Hepatocyte (in vitro differentiated cells): ENCODE results near the gene AFF2. TPM values are rescaled to one million over a fixed set of nuclear protein-coding genes. Genes with fewer than 3 reads are reported as not detected.

Experiments used
- DNase-seq: peaks from one replicate; pipeline ENCODE4 v3.0.0-alpha.2; 2016; ENCODE audit warnings: low spot score
- H2AFZ ChIP-seq: fragments of 200-600 bp; sonication (generic); 2 replicates; pipeline ENCODE4 v1.6.0; 2016; ENCODE audit warnings: antibody characterized with exemption, mild to moderate bottlenecking
- H3K27ac ChIP-seq: fragments of 200-600 bp; sonication (generic); 2 replicates; pipeline ENCODE4 v1.5.1; 2016; ENCODE audit warnings: mild to moderate bottlenecking
- H3K27me3 ChIP-seq: fragments of 200-600 bp; sonication (generic); 2 replicates; pipeline ENCODE4 v1.6.1; 2016
- H3K36me3 ChIP-seq: fragments of 200-600 bp; sonication (generic); replicated peaks from 2 replicates; pipeline ENCODE4 v1.5.1; 2016; ENCODE audit warnings: low read depth; ENCODE audit not compliant: insufficient read depth
- H3K4me1 ChIP-seq: fragments of 200-600 bp; sonication (generic); 2 replicates; pipeline ENCODE4 v1.5.1; 2016; ENCODE audit warnings: mild to moderate bottlenecking, moderate library complexity; ENCODE audit not compliant: insufficient read depth
- H3K4me2 ChIP-seq: fragments of 200-600 bp; sonication (generic); 2 replicates; pipeline ENCODE4 v1.6.0; 2016
- H3K4me3 ChIP-seq: fragments of 200-600 bp; sonication (generic); 2 replicates; pipeline ENCODE4 v1.5.1; 2016; ENCODE audit warnings: mild to moderate bottlenecking
- H3K79me2 ChIP-seq: fragments of 200-600 bp; sonication (generic); 2 replicates; pipeline ENCODE4 v1.6.0; 2017; ENCODE audit warnings: mild to moderate bottlenecking
- H3K9me2 ChIP-seq: fragments of 200-600 bp; sonication (generic); replicated peaks from 2 replicates; pipeline ENCODE4 v1.6.0; 2017; ENCODE audit warnings: mild to moderate bottlenecking; ENCODE audit not compliant: insufficient read depth
- H3K9me3 ChIP-seq: fragments of 200-600 bp; sonication (generic); 2 replicates; pipeline ENCODE4 v1.5.1; 2016; ENCODE audit warnings: low read depth, mild to moderate bottlenecking
- H4K20me1 ChIP-seq: fragments of 200-600 bp; sonication (generic); 2 replicates; pipeline ENCODE4 v1.6.0; 2016; ENCODE audit warnings: mild to moderate bottlenecking; ENCODE audit not compliant: insufficient read depth, poor library complexity, severe bottlenecking
- EZH2 ChIP-seq: fragments of 200-600 bp; sonication (generic); IDR thresholded peaks from 2 replicates; pipeline ENCODE4 v1.6.1; 2016; ENCODE audit warnings: antibody characterized with exemption, mild to moderate bottlenecking, borderline replicate concordance
- EZH2phosphoT487 ChIP-seq: fragments of 200-600 bp; sonication (generic); IDR thresholded peaks from one replicate; pipeline ENCODE4 v1.6.1; 2018; ENCODE audit warnings: antibody characterized with exemption, mild to moderate bottlenecking, low read depth, moderate library complexity; ENCODE audit not compliant: unreplicated experiment, severe bottlenecking
- WGBS: methylation state at CpG from one replicate; pipeline ENCODE4 v1.1.6; 2016; ENCODE audit warnings: low lambda C conversion rate; ENCODE audit errors: missing lambda C conversion rate; 5-methylcytosine and 5-hydroxymethylcytosine counted together
- polyA plus RNA-seq: library from polyadenylated mRNA; unstranded; fragments of >200 nt; fragmentation: Nextera tagmentation; extraction: Ambion mirVana; gene quantifications from 2 replicates; pipeline ENCODE4 v1.2.1, GENCODE V29; 2016
- total RNA-seq: library from RNA; depleted of rRNA; stranded (reverse); fragments of >200 nt; gene quantifications from 2 replicates; pipeline ENCODE4 v1.2.3, GENCODE V29; 2014
- TF ChIP-seq, protein P1 (sequence below): fragments of 200-600 bp; sonication (generic); IDR thresholded peaks from 2 replicates; pipeline ENCODE4 v1.5.1; 2016; ENCODE audit warnings: antibody characterized with exemption, mild to moderate bottlenecking; ENCODE audit not compliant: poor library complexity

Gene AFF2
- total and polyA plus RNA-seq, 2 experiments from 2014 or later: 2.1 to 6.5 TPM

DNA sequence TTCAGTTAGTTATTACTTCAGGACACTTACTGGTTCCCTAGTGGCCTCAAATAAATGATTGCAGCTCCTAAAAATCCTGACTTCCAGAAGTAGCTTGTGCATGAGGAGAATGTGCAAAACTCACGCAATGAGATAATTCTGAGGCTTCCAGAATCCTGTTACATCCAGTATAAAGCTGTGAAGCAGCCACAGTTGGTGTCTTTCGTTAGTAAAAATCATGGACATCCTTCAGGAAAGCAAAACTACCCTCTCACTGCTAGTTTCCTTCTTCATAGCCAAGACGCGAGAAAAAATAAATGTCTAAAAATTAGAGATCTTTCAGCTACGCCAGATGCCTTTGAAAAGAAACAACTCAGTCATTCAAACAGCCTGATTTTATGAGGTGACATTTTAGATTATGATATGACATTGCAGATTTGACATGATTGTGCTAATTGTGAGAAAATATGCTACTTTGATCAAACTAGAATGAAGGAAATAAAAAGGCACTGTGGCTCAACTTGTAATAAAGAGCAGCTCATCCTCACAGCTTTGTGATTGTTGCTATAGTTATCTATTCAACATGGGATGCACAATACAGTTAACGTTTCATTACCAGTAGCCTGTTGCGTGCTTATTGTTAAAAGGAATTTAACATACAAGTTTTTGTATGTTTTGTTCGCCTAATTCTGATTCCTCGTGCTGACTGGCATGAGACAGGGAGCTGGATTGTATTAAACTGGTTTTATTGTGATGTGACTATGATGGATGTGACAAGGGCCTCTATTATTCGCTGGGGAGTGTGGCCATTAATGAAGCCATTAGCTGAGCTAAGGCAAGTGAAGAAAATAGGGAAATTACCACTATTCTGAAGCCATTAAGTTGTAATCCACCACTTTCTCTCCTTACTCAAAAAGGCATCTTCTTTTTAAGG is 40.5 kb downstream of the AFF2 start:
- DNase-seq: no peak
- Histone ChIP-seq H3K4me1 (no peaks in the 10 kb centered on the region), H3K79me2 (no peaks in the 10 kb centered on the region), H3K9me3 (no peaks in the 10 kb centered on the region), H3K4me3 (no peak overlapping the region), H3K27ac (no peak overlapping the region), H3K36me3 (no peaks in the 10 kb centered on the region), H3K27me3 (no peaks in the 10 kb centered on the region), H2AFZ (no peak overlapping the region), H3K4me2 (no peak overlapping the region), H3K9me2 (no peaks in the 10 kb centered on the region), H4K20me1 (no peaks in the 10 kb centered on the region)
- WGBS: 66% methylated on average over 10 of the region's 10 CpGs
- TF ChIP-seq EZH2 (no peak), EZH2phosphoT487 (no peak)
- TF ChIP-seq, protein P1, sequence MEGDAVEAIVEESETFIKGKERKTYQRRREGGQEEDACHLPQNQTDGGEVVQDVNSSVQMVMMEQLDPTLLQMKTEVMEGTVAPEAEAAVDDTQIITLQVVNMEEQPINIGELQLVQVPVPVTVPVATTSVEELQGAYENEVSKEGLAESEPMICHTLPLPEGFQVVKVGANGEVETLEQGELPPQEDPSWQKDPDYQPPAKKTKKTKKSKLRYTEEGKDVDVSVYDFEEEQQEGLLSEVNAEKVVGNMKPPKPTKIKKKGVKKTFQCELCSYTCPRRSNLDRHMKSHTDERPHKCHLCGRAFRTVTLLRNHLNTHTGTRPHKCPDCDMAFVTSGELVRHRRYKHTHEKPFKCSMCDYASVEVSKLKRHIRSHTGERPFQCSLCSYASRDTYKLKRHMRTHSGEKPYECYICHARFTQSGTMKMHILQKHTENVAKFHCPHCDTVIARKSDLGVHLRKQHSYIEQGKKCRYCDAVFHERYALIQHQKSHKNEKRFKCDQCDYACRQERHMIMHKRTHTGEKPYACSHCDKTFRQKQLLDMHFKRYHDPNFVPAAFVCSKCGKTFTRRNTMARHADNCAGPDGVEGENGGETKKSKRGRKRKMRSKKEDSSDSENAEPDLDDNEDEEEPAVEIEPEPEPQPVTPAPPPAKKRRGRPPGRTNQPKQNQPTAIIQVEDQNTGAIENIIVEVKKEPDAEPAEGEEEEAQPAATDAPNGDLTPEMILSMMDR: no peak

GRCh38 chrX:148541584-148541940 is 41.1 kb downstream of the AFF2 start:
- Histone ChIP-seq H3K4me3 (no peak overlapping the region), H3K27me3 (no peaks in the 10 kb centered on the region), H2AFZ (no peak overlapping the region), H3K4me1 (no peaks in the 10 kb centered on the region), H3K79me2 (no peaks in the 10 kb centered on the region), H3K4me2 (no peak overlapping the region), H4K20me1 (no peaks in the 10 kb centered on the region), H3K27ac (no peak overlapping the region), H3K9me2 (no peaks in the 10 kb centered on the region), H3K36me3 (no peaks in the 10 kb centered on the region), H3K9me3 (no peaks in the 10 kb centered on the region)
- no peak for DNase-seq
- no peak for TF ChIP-seq EZH2
- no peak for TF ChIP-seq EZH2phosphoT487
- TF ChIP-seq, protein P1: no peak

- no peak overlapping the region for H3K4me3 ChIP-seq
- H3K79me2 ChIP-seq: no peaks in the 10 kb centered on the region
- no peak overlapping the region for H3K4me2 ChIP-seq
Measured at GRCh38 chrX:148542481-148543255, 42.3 kb downstream of the AFF2 start.

More at GRCh38 chrX:148542481-148543255, 42.3 kb downstream of the AFF2 start:
- DNase-seq: no peak
- TF ChIP-seq EZH2phosphoT487: no peak
- no peak for TF ChIP-seq EZH2
- TF ChIP-seq, protein P1: no peak
- Histone ChIP-seq H3K27me3 (no peaks in the 10 kb centered on the region), H4K20me1 (no peaks in the 10 kb centered on the region), H3K4me1 (no peaks in the 10 kb centered on the region), H2AFZ (no peak overlapping the region), H3K9me2 (no peaks in the 10 kb centered on the region), H3K27ac (no peak overlapping the region), H3K9me3 (no peaks in the 10 kb centered on the region), H3K36me3 (no peaks in the 10 kb centered on the region)
- 60% methylated on average over 5 of the region's 5 CpGs for WGBS
